Astrocyte (in vitro differentiated cells and primary cell): ENCODE data around the gene POMGNT1. TPM values are rescaled to one million over a fixed set of nuclear protein-coding genes. Genes with fewer than 3 reads are reported as not detected.

Source experiments
- DNase-seq: peaks from one replicate; pipeline ENCODE4 v3.0.0-alpha.2; 2010; ENCODE audit warnings: low read depth
- FAIRE-seq: peaks from 2 replicates; lab custom pipeline; 2011; peaks lifted over from hg19 to GRCh38; lab: Jason Lieb, UNC
- H2AFZ ChIP-seq: 2 replicates; pipeline ENCODE4 v1.6.0; 2012; ENCODE audit warnings: low read depth, low read length, inconsistent platforms
- H3K27ac ChIP-seq: 2 replicates; pipeline ENCODE4 v1.5.1; 2011; ENCODE audit warnings: low read depth, low read length, inconsistent platforms
- H3K27me3 ChIP-seq: 2 replicates; pipeline ENCODE4 v1.6.0; 2011; ENCODE audit warnings: low read length, inconsistent platforms; ENCODE audit not compliant: insufficient read depth
- H3K36me3 ChIP-seq: 2 replicates; pipeline ENCODE4 v1.5.1; 2011; ENCODE audit warnings: low read length, inconsistent platforms; ENCODE audit not compliant: insufficient read depth
- H3K4me1 ChIP-seq: 2 replicates; pipeline ENCODE4 v1.5.1; 2011; ENCODE audit warnings: low read length, inconsistent platforms; ENCODE audit not compliant: insufficient read depth
- H3K4me2 ChIP-seq: 2 replicates; pipeline ENCODE4 v1.6.0; 2012; ENCODE audit warnings: low read length, inconsistent platforms
- H3K4me3 ChIP-seq: 2 replicates; pipeline ENCODE4 v1.5.1; 2011; ENCODE audit warnings: low read depth, mild to moderate bottlenecking, low read length, inconsistent platforms; ENCODE audit not compliant: insufficient read depth
- H3K79me2 ChIP-seq: 2 replicates; pipeline ENCODE4 v1.6.0; 2012; ENCODE audit warnings: mild to moderate bottlenecking, low read length, inconsistent platforms; ENCODE audit not compliant: insufficient read depth
- H3K9ac ChIP-seq: 2 replicates; pipeline ENCODE4 v1.6.0; 2012; ENCODE audit warnings: mild to moderate bottlenecking, low read length, inconsistent platforms
- H3K9me3 ChIP-seq: 2 replicates; pipeline ENCODE4 v1.5.1; 2012; ENCODE audit warnings: low read depth, mild to moderate bottlenecking, low read length, inconsistent platforms; ENCODE audit not compliant: insufficient read depth
- H4K20me1 ChIP-seq: 2 replicates; pipeline ENCODE4 v1.6.0; 2012; ENCODE audit warnings: low read length, inconsistent platforms; ENCODE audit not compliant: insufficient read depth
- H3K27ac Mint-ChIP-seq: one replicate; pipeline ENCODE4 v1.8.0; 2021; ENCODE audit warnings: mild to moderate bottlenecking, mixed read lengths; ENCODE audit not compliant: unreplicated experiment
- H3K27me3 Mint-ChIP-seq: one replicate; pipeline ENCODE4 v1.8.0; 2021; ENCODE audit warnings: low read depth, mixed read lengths; ENCODE audit not compliant: unreplicated experiment
- H3K36me3 Mint-ChIP-seq: one replicate; pipeline ENCODE4 v1.8.0; 2021; ENCODE audit warnings: low read depth, mixed read lengths; ENCODE audit not compliant: unreplicated experiment
- H3K4me1 Mint-ChIP-seq: one replicate; pipeline ENCODE4 v1.8.0; 2021; ENCODE audit warnings: low read depth, mixed read lengths; ENCODE audit not compliant: unreplicated experiment
- H3K4me3 Mint-ChIP-seq: one replicate; pipeline ENCODE4 v1.8.0; 2021; ENCODE audit warnings: mild to moderate bottlenecking, moderate library complexity, mixed read lengths; ENCODE audit not compliant: unreplicated experiment
- H3K9me3 Mint-ChIP-seq: one replicate; pipeline ENCODE4 v1.8.0; 2021; ENCODE audit warnings: mild to moderate bottlenecking, mixed read lengths; ENCODE audit not compliant: unreplicated experiment
- CTCF ChIP-seq: IDR thresholded peaks from 2 replicates; pipeline ENCODE4 v1.5.1; 2011; ENCODE audit warnings: low read depth, mild to moderate bottlenecking, inconsistent platforms, low read length, moderate library complexity; ENCODE audit not compliant: insufficient read depth
- EZH2 ChIP-seq: IDR thresholded peaks from 2 replicates; pipeline ENCODE4 v1.6.1; 2012; ENCODE audit warnings: mild to moderate bottlenecking, low read length, inconsistent platforms; ENCODE audit not compliant: insufficient read depth
- total RNA-seq: library from RNA; stranded (reverse); gene quantifications from 2 replicates; pipeline ENCODE4 v1.2.1, GENCODE V29; 2021

POMGNT1 gene
- total RNA-seq, 1 donor from 2014 or later = 55.1 TPM

- Histone ChIP-seq H3K27me3 (peaks cover 2% of the 10 kb centered on the region), H3K4me1 (peaks cover 9% of the 10 kb centered on the region), H4K20me1 (no peaks in the 10 kb centered on the region), H3K4me2 (no peak overlapping the region), H3K27ac (no peak overlapping the region), H3K9me3 (no peaks in the 10 kb centered on the region), H3K9ac (no peak overlapping the region), H2AFZ (no peak overlapping the region), H3K36me3 (no peaks in the 10 kb centered on the region), H3K79me2 (no peaks in the 10 kb centered on the region), H3K4me3 (no peak overlapping the region)
- TF ChIP-seq EZH2 = no peak
- no peak for TF ChIP-seq CTCF
- Mint-ChIP-seq H3K9me3 (peaks cover 3% of the 10 kb centered on the region), H3K36me3 (no peaks in the 10 kb centered on the region), H3K4me3 (no peak overlapping the region), H3K27ac (no peak overlapping the region), H3K4me1 (peaks cover 27% of the 10 kb centered on the region), H3K27me3 (peaks cover 4% of the 10 kb centered on the region)
- DNase-seq (no peak), FAIRE-seq (no peak)
Observed at GRCh38 chr1:46148318-46148717, 49.9 kb downstream of the POMGNT1 start.

Other genes with a start within 250 kb of the POMGNT1 start
- gene PIK3R3, start 65.8 kb downstream of the POMGNT1 start, total RNA-seq = 55.5 and 68.4 TPM in 2 replicates
- gene TSPAN1, start 23.3 kb downstream of the POMGNT1 start, total RNA-seq = 1.7 and 2.2 TPM in 2 replicates
- not detected in 2 replicates for gene P3R3URF, start 21.9 kb downstream of the POMGNT1 start, total RNA-seq
- gene LURAP1, start 4.9 kb upstream of the POMGNT1 start, total RNA-seq = 1.3 and 1.7 TPM in 2 replicates
- gene RAD54L, start 49.3 kb upstream of the POMGNT1 start, total RNA-seq = 1.9 and 2.4 TPM in 2 replicates
- 88.2 and 94.5 TPM in 2 replicates for gene LRRC41, start 105.2 kb upstream of the POMGNT1 start, total RNA-seq
- gene UQCRH, start 105.3 kb upstream of the POMGNT1 start, total RNA-seq = 299 and 337 TPM in 2 replicates
- 15.5 and 16.9 TPM in 2 replicates for gene NSUN4, start 142.4 kb upstream of the POMGNT1 start, total RNA-seq
- 1.2 and 1.9 TPM in 2 replicates for gene FAAH, start 195.9 kb upstream of the POMGNT1 start, total RNA-seq